MCF 10A (cell line): Measurements from ENCODE around the gene VEGFB. TPM values are rescaled to one million over a fixed set of nuclear protein-coding genes. Genes with fewer than 3 reads are reported as not detected.

ENCODE experiments used
- BruUV-seq: library from RNA; stranded (reverse); fragments of 400-500 nt; replicated peaks from 2 replicates; lab custom pipeline; 2021; lab: Mats Ljungman, UMichigan
- CTCF ChIA-PET: fragments of 300-600 bp; sonication (Branson Sonifier 250); formaldehyde crosslinking; extraction: SDS; loops from one replicate; lab custom pipeline; 2021; ENCODE audit warnings: antibody characterized with exemption, inconsistent platforms; lab: Yijun Ruan, JAX
- POLR2A ChIA-PET: fragments of 300-600, 350-650 bp; sonication (Branson Sonifier 250); formaldehyde crosslinking; extraction: SDS; loops from one replicate; lab custom pipeline; 2020; ENCODE audit warnings: antibody characterized with exemption, inconsistent platforms; lab: Yijun Ruan, JAX
- DNase-seq: peaks from one replicate; pipeline ENCODE4 v3.0.0-alpha.2; 2018; ENCODE audit not compliant: unreplicated experiment
- H3K27ac Mint-ChIP-seq: one replicate; pipeline ENCODE4 v1.8.0; 2022; ENCODE audit warnings: mild to moderate bottlenecking, low read depth, mixed read lengths; ENCODE audit not compliant: unreplicated experiment
- H3K27me3 Mint-ChIP-seq: one replicate; pipeline ENCODE4 v1.8.0; 2022; ENCODE audit warnings: mixed read lengths; ENCODE audit not compliant: insufficient read depth, unreplicated experiment
- H3K36me3 Mint-ChIP-seq: one replicate; pipeline ENCODE4 v1.8.0; 2022; ENCODE audit warnings: mild to moderate bottlenecking, moderate library complexity, mixed read lengths; ENCODE audit not compliant: insufficient read depth, unreplicated experiment
- H3K4me1 Mint-ChIP-seq: one replicate; pipeline ENCODE4 v1.8.0; 2022; ENCODE audit warnings: mixed read lengths; ENCODE audit not compliant: insufficient read depth, unreplicated experiment
- H3K4me3 Mint-ChIP-seq: one replicate; pipeline ENCODE4 v1.8.0; 2022; ENCODE audit warnings: mild to moderate bottlenecking, moderate library complexity, mixed read lengths; ENCODE audit not compliant: unreplicated experiment
- H3K9me3 Mint-ChIP-seq: one replicate; pipeline ENCODE4 v1.8.0; 2022; ENCODE audit warnings: mixed read lengths; ENCODE audit not compliant: unreplicated experiment
- intact Hi-C: fragments of 100-400 bp; cut with micrococcal nuclease; formaldehyde crosslinking; loops from 2 replicates; pipeline ENCODE4 v1.14.1; 2022
- total RNA-seq: library from RNA; stranded (reverse); gene quantifications from 2 replicates; pipeline ENCODE4 v1.2.3, GENCODE V29; 2022
- TF ChIP-seq, protein P1 (sequence below): fragments of 200-600 bp; IDR thresholded peaks from one replicate; pipeline ENCODE4 v1.8.0; 2022; ENCODE audit warnings: antibody characterized with exemption, mild to moderate bottlenecking; ENCODE audit not compliant: unreplicated experiment

The VEGFB gene
- total RNA-seq, 1 experiment from 2014 or later, result 46.0 TPM

DNA sequence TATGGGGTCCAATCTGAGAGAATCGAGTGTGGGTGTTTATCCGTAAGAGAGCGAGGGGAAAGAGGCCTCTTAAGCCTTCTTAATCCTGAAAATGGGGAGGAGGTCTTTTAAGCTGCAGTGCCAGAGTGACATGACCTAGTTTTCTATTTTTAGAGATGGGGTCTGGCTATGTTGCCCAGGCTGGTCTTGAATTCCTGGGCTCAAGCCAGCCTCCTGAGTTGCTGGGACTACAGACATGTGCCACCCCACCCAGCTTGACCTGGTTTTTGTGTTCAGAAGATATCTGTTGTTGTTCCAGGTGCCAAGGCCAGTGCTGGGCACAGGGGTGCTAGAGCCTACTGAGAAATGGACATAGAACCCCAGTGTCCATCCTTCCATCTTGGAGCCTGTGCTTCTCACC, 48.7 kb downstream of the VEGFB start:
- ChIA-PET CTCF (interaction anchor here (0.6 to 9.9 kb wide), 8 partner anchors 9 to 495 kb away, joined by 3 to 96 read pairs (median 6); partner anchors contain the start of genes CATSPERZ, PLCB3 and SF1), POLR2A (interaction anchor here (1.0 to 8.2 kb wide), 7 partner anchors 13 to 57 kb away, joined by 3 to 125 read pairs (median 10); partner anchors contain the start of genes ESRRA, NUDT22, PPP1R14B and PRDX5)
- no peaks in the 10 kb centered on the region for H3K9me3 Mint-ChIP-seq
- no peaks in the 10 kb centered on the region for H3K27me3 Mint-ChIP-seq
- peaks cover 49% of the 10 kb centered on the region for H3K36me3 Mint-ChIP-seq
- intact Hi-C loops, result no loop called here
- peaks cover 10% of the 10 kb centered on the region for H3K4me1 Mint-ChIP-seq
- peak overlapping the region; percentile 84 for H3K27ac Mint-ChIP-seq
- TF ChIP-seq, protein P1, sequence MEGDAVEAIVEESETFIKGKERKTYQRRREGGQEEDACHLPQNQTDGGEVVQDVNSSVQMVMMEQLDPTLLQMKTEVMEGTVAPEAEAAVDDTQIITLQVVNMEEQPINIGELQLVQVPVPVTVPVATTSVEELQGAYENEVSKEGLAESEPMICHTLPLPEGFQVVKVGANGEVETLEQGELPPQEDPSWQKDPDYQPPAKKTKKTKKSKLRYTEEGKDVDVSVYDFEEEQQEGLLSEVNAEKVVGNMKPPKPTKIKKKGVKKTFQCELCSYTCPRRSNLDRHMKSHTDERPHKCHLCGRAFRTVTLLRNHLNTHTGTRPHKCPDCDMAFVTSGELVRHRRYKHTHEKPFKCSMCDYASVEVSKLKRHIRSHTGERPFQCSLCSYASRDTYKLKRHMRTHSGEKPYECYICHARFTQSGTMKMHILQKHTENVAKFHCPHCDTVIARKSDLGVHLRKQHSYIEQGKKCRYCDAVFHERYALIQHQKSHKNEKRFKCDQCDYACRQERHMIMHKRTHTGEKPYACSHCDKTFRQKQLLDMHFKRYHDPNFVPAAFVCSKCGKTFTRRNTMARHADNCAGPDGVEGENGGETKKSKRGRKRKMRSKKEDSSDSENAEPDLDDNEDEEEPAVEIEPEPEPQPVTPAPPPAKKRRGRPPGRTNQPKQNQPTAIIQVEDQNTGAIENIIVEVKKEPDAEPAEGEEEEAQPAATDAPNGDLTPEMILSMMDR, result no peak
- no peak for DNase-seq
- H3K4me3 Mint-ChIP-seq, result peak overlapping the region; percentile 76
- BruUV-seq, result no TSS peak

DNA sequence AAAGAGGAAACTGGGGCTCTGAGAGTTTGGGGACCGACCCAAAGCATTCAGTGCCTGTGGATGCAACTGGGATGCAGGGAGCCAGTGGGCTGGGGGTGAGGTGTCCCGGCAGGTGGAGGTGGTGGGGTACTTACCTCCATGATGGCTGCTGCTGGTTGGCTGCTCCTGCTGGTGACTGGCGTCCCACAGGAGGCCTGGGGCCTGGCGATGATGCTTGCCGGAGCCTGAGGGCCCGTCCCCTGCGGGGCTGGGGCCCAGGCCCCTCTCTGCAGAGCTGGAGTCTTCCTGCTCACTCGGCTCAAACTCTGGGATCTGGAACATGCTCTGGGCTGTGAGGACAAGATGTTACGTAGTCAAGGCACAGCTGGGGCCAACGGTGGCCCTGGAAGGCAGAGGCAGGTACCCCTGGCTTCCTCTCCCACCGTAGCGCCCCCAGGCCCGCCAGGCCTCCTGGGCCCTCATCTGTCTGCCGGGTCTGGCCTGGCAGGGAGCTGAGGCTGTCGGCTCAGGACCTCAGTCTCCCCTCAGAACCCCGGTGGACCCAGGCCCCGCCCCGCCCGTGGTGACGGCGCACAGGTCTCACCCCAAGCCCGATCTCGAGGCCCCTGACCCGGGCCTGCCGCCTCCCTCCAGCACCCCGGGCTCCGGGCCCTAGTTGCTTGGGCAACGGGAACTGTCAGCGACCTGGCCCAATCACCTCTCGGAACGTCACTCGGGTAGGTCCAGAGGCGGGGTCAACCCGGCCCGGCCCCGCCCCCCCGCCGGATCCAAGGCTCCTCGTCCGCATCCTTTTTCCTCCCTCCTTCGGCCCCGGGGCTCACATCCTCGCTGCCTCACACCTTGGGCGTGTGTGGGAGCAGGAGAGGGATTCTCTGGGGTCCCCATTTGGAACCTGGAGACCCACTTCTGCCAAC, 49.9 kb downstream of the VEGFB start, which contains the start of gene BAD:
TSS of gene BAD (minus strand) at position 618 of the 914 bp plus-strand sequence. CDS start at position 321, 297 bp downstream.
- POLR2A ChIA-PET, result interaction anchor here (0.5 to 8.2 kb wide), 17 partner anchors 8 to 493 kb away, joined by 3 to 125 read pairs (median 5); partner anchors contain the start of genes CATSPERZ, ESRRA, FKBP2 and NUDT22
- Mint-ChIP-seq H3K9me3 (no peaks in the 10 kb centered on the region), H3K4me1 (peaks cover 10% of the 10 kb centered on the region), H3K36me3 (peaks cover 39% of the 10 kb centered on the region), H3K27me3 (no peaks in the 10 kb centered on the region), H3K4me3 (peak within 1 kb of the TSS; percentile 76), H3K27ac (peak within 1 kb of the TSS; percentile 84)
- CTCF ChIA-PET, result interaction anchor here (0.5 to 9.9 kb wide), 8 partner anchors 12 to 139 kb away, joined by 3 to 96 read pairs (median 4); partner anchors contain the start of gene CATSPERZ
- TSS peak; percentile 61 for BruUV-seq
- intact Hi-C loops, result no loop called here
- TF ChIP-seq, protein P1, result no peak
- peak; percentile 94 for DNase-seq

DNA sequence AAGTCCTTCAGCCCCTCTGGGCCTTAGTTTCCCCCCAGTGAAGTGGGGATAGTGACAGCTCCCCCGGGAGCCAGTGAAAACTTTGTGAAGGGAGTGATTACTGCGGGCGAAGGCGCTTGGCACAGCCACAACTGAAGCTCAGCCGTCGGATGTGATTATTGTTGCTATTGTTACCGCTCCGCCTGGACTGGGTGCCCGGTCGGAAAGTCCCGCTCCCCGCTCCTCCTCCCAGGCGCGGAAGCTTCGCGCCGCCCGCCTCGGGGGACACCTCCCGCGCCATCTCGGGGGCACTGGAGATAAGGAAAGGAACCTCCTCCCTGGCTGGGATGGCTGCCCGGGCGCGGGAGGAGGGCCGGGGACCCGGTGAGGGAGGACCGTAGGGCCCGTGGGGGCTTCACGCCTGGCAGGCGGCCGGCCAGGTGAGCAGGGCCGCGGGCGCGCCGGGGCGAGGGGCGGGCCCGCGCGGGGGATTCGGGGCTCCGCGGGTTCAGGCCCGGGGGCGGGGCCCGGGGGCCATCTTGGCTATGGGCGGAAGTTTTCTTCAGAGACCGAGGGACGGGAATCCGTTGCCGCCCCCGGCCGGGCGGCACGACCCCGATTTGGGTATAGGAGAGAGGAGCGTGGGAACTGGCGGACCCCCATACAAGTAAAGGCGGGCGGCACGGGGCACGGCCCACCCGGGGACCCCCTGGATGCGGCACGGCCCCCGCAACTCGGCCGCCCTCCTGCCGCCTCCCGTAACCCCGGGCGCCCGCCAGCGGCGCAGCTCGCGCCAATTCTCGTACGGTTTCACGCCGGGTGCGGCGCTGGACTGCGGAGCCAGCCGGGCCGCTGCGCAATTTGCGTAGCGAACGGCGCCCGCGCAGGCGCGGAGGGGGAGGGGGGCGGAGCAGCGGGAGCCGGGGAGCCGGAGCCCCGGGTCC, 50.8 kb downstream of the VEGFB start, which contains the start of gene GPR137:
TSS of gene GPR137 (plus strand) at position 887 of the 923 bp plus-strand sequence. CDS start 677 bp downstream, outside the sequence.
- DNase-seq, result peak; percentile 65
- peak within 1 kb of the TSS; percentile 76 for H3K4me3 Mint-ChIP-seq
- BruUV-seq, result TSS peak; percentile 77
- no peaks in the 10 kb centered on the region for H3K9me3 Mint-ChIP-seq
- ChIA-PET CTCF (interaction anchor here (0.5 to 9.9 kb wide), 4 partner anchors 13 to 138 kb away, joined by 3 to 96 read pairs (median 4); partner anchors contain the start of gene CATSPERZ), POLR2A (interaction anchor here (0.5 to 8.2 kb wide), 19 partner anchors 8 to 492 kb away, joined by 3 to 125 read pairs (median 4); partner anchors contain the start of genes CATSPERZ, ESRRA, FKBP2 and NUDT22)
- H3K4me1 Mint-ChIP-seq, result peaks cover 10% of the 10 kb centered on the region
- TF ChIP-seq, protein P1, result no peak
- intact Hi-C loops, result loop anchor here (5.0 kb wide), 2 partner anchors 33 to 98 kb away; partner anchors contain the start of genes PLCB3 and STIP1
- H3K27me3 Mint-ChIP-seq, result no peaks in the 10 kb centered on the region
- peaks cover 32% of the 10 kb centered on the region for H3K36me3 Mint-ChIP-seq
- H3K27ac Mint-ChIP-seq, result peak within 1 kb of the TSS; percentile 84
